ENCODE data around the gene IRF9.

Gene IRF9

DNA sequence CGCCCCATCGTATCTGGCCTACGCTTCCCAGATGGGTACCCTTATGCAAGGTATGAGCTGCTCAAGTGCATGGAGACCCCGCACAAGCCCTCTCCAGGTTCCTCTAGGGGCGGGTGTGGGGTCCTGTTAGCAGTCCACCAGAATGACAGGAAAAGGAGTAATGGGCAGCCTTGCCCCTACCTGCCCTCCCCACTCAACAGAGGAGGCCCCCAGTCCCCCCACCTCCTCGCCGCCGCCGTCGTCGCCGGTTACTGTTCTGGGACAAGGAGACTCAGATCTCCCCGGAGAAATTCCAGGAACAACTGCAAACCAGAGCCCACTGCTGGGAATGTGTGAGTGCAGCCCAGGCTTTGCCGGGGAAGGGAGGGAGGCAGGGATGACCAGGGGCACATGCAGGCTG, 16.8 kb downstream of the IRF9 start:
- DNase-seq (ENCODE audit: low read depth in 2 of 2) = no peak

DNA sequence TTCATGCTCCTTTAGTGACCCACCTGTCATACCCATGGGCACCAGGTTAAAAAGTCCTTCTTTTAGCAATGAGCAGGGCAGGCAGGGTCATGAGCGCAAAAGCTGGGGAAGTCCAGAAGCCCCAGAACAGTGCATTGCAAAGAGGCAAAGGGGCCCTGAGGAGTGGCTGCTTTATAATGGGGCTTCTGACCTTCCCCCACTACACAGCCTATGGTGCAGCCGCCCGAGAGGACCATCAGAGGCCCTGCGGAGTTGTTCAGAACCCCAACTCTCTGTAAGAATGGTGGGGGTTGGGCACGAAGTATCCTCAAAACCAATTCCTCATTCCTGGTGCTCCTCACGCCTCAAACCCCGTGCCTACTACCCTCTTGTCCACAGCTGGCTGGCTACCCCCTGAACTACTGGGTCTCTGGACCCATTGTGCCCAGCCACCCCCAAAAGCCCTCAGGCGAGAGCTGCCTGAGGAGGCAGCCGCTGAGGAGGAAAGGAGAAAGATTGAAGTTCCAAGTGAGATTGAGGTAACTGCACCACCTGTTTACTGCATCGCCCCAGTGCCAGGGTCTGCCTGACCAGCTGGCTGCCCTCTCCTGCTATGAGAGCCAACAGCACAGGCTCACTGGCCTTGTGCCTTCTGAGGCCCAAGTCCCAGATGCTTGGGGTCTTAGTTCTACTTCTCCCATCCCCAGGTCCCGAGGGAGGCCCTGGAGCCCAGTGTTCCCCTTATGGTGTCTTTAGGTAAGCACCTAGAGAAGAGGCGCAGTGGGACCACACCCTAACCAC, 17.5 kb downstream of the IRF9 start:
- no peak for DNase-seq (ENCODE audit: low read depth in 2 of 2)

DNA sequence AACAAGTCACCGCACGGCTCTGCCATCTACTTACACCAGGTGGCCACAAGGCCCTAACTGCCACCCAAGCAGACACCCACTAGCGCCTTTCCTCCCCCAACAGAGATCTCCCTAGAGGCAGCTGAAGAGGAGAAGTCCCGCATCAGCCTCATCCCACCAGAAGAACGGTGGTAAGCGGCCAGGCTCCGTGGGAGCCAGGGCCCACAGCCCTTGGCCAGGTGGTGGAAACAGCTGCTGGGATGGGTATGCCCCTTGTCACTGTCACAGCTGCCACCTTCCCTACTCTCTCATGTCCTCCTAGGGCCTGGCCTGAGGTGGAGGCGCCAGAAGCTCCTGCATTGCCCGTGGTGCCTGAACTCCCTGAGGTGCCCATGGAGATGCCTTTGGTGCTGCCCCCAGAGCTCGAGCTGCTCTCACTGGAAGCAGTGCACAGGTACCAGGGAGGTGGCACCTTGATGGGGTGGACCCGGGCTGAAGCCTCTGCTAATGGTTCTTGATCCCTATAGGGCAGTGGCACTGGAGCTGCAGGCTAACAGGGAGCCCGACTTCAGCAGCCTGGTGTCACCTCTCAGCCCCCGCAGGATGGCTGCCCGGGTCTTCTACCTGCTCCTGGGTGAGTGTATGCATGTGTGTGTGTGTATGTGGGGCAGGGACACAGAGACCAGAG, 18.4 kb downstream of the IRF9 start:
- no peak for DNase-seq (ENCODE audit: low read depth in 2 of 2)

DNA sequence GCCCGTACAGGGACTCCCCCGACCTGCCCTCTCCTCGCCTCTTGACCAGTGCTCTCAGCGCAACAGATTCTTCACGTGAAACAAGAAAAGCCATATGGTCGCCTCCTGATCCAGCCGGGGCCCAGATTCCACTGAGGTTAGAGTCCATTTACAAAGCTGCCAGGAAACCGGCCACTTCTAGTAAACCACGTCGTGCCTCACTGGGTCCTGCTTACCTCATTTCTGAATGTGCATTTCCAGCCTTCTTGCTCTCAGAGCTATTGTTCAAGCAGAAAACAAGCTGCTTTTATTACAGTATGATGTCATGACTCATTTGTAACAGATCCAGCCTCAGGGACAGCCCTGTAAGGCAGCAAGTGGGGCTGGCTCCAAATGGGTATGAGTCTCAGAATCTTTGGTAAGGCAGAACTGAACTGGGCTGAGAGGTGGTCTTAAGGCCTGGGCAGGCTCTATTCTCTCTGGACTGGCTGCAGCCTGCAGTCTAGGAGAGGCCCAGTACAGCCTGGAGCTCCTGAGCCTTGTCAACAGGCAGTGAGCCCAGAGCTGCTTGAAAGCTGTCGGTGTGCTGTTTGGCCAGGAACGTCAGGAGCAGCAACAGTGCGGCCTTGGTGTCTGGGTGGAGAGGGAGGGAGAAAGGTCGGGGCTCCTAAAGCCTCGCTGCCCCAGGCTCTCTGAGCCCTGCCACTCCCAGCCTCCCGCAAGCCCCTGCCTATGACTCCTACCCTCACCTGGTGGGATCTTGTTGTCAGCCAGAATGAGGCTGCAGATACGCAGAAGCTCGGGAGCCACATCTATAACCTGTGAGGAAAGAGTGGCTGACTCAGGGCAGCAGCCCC, 19.1 kb downstream of the IRF9 start:
- DNase-seq (ENCODE audit: low read depth in 2 of 2) = no peak

DNA sequence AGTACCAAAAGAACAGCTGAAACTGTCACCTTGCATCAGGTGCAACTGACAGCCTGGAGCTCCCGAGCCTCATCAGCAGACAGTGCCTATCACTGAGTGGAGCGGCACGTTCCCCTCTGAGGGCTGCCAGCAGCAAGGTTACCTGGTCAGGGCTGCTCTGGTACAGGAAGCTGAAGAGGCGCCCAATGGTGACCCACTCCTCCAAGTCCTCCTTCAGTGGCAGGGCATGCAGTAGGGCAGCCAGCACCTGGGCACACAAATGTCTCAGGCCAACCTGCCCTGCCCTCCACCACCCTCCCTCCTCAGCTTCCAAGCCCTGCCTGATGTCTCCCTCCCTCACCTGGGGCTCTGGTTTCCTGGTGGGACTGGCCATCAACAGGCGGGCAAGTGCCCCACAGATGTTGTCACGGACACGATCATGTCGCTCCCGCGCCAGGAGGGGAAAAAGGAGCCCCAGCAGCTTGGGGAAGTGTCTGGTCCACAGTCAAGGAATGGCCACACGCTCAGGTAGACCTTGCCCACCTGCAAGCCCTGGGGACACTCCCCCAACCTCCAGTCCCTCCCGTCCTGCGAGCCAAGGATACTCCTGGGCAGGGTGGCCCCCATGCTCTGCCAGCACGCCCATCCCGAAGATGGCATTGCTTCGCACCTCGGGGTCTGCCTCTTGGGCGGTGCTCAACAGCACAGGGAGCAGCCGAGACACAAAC, 20.5 kb downstream of the IRF9 start:
- DNase-seq (ENCODE audit: low read depth in 2 of 2) = no peak

DNA sequence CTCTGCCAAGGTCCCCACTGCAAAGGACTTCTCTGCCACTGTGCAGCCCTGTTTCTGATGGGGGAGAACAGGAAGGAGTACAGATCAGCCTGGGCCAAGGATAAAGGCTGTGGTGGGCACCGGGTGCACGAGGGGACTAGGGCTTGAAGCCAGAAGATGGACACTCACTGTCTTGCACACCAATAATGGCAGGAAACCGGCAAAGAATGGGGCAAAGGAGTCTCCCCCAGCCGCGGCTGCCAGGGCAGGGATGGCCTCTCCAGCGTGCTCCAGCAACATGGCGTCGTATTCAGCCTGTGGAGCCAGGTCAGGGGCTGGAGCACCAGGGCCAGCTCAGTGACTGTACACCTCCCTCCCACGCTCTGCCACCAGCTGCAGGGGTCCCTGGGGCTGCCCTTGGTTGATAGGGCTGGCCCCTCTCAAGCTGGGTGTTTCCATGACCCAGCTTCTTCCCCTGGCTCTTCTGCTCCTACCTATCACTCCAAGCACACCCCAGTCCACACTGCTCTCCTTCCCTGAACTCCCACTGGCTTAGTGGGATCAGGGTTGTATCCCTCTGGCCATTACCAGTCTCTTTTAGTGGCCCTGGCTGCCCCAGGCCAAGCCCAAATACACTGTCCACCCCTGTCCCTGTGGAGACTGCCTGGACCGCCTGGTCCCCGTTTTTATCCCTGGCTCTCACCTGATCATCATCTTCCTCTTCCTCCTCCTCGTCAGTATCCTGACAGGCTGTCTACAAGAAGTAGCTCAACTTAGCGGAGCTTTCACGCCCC, 21.2 kb downstream of the IRF9 start:
- DNase-seq (ENCODE audit: low read depth in 2 of 2) = no peak

DNA sequence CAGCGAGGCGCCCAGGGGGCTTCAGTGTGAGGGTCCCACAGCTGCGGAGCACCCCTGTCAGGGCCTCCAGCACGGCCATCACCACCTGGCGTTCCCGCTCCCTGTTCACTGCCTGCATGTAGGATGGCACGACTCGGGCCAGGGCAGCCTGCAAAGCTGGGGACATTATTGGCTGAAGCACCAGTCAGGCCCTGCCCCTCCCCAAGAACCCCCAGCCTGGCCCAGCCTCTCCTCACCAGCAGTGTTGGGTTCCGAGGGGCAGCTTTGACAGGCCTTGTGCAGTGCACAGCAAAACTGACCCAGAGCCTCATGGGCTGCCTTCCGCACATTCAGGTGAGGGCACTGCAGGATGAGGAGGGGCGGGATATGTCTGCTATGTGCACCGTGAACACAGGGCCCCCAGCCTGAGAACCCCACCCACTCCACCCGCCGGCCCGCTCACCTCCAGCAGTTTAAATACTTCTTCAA, 22.0 kb downstream of the IRF9 start:
- no peak for DNase-seq (ENCODE audit: low read depth in 2 of 2)

DNA sequence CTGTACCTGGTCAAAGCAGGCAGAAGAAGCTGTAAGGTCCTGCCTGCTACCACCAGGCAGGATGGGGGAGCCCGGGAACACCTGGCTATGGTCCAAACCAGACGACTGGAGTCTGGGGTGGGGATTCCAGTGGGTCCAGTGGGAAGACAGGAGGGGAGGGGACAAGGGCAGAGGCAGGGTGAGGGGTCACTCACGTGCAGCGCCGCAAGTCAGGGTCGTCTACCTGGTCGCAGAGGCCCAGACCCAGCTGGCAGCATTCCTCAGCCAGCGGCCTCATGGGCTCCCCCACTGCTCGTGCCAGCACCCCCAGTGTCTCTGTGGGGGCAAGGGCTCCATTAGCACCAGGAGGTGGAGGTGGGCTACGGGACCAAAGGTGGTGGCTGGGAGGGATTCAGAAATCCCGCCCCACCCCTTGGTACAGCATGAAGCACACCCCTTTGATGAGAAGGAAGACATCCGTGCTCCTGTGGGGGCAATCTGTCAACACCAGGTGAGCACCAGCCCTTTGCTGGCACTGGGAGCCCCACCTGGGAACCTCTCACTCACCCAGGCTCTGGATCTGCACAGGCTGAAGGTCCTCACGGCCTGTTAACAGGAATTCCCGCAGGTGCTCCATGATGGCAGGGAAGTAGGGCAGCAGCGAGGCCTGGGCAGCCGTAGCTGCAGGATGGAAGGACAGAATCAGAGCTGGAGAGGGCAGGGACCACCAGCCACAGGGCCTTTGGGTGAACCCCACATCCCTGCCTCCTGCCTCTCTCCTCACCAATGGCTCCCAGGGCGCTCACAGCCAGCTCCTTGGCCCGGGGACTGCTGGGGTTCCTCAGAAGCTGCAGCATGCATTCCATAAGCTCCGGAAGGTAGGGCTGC, 23.3 kb downstream of the IRF9 start:
- DNase-seq (ENCODE audit: low read depth in 2 of 2) = no peak

DNA sequence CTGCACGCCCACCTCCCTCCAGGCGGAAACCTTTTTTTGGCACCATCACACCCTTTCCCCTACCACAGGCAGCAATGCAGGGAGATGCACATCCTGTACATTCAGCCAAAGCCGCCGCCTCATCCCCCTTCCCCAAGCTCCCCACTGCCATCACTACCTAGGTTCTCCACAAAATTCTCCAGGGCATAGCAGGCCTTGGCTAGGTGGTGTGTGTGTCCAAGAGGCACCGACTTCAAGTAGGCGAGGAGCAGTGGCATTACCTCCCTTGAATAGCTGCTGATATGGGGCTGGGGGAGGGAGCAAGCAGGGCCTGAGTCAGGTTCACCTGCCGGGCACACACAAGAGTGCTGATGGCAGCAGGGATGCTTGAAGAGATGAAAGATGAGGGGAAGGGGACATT, 24.0 kb downstream of the IRF9 start:
- no peak for DNase-seq (ENCODE audit: low read depth in 2 of 2)

DNA sequence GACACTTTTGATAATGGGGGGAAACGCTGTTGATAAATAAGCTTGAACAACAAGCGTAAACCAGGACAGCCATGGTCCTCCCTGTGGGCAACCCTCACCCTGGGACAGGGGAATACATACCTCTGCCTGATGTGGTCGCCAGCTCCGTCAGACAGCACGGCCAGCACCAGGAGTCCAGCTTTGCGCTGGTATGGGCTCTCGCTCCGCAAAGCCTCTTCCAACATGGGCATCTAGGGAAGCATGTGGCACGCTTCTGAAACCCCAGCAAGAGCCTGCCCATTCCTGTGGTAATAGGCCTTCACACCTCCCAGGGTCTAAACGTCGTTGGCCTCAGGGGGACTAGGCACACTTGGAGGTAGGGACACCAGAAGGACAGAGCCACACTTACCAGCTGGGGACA, 24.7 kb downstream of the IRF9 start:
- no peak for DNase-seq (ENCODE audit: low read depth in 2 of 2)

DNA sequence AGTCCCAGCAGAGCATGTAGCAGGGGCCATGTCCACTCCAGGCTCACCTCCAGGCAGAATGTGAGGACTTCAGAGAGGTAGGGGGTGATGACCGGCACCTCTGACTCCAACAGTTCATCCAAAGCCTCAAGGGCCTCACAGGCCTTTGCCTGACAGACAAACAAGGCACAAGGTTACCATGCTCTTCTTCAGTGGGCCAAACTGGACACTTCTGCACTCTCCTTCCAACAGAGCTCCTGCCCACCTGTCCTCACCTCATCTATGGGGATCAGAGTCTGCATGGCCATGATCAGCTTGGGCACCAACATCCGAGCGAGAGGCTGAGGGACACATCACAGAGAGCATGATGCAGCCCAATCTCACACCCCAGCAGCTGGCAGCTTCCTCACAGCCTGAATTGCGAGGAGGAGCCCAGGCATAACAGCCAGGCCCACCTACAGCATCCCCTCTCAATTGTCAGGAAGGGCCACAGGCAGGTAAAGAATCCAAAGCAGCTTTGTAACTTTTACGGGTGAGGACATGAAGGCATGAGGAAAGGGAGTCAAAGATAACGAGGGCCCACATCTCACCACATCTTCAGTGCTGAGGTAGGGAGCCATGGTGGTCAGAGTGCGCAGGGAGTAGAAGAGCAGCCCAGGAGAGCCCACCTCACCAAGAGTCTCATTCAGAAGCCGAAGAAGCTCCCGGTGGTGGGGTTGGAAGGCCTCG, 25.9 kb downstream of the IRF9 start:
- no peak for DNase-seq (ENCODE audit: low read depth in 2 of 2)

DNA sequence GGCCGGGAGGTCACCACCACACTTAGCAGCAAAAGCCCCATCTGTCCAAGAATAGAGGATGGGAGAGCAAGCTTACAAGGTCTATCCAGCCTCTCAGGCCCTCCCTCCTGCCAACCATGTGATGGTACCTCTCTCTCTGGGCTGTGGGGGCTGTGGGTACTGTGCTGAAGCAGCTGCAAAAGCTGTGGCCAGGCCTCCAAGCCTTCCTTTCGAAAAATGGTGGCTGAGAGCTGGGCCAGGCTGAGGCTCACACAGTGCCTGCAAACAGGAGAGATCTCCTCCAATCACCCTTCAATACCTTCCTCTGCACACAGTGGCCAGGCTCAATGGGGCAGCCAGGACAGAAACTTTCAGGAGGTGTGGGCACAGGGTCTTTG, 26.5 kb downstream of the IRF9 start:
- DNase-seq (ENCODE audit: low read depth in 2 of 2) = no peak

DNA sequence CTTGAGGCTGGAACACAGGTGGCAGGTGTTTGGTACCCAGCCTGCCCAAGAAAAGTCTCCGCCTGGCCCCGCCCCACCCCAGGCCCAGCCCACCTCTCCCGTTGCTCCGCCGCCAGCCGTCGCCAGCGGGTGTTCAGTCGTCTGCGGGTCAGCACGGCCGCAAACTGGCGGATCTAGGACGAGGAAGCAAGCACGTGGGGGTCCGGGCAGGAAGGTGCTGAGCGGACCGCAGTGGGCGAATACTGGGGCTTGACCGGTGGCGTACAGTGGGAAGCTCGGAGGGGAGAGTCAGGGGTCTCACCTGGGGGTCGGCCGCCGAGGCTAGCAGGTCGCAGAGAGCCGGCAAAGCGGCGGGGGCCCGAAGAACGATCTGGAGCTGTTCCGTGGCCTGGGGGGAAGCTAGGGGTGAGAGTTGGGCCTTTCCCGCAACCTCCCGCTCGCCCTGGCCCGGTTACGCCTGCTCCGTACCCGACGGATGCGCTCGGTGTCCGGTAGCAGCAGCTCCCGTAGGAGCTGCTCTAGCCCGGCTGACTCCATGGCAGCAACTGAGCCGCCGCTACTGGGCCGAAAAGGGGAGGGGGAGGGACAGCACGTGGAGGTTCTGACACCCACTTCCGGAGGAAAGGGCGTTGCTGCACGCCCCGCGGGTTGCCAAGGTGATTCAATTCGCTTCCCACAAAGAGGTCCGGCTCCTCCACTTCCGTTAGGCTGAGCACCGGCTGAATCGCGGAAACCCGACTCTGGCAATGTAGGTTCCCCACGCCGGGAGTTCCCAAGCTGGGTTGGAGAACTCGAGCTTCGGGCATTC, 27.4 kb downstream of the IRF9 start, which contains the start of gene IPO4:
Gene IPO4 (minus strand): TSS at position 566 of the 808 bp plus-strand sequence. CDS start 29 bp downstream, at position 537.
- peak; percentile 94 to 95 for DNase-seq (ENCODE audit: low read depth in 2 of 2)

DNA sequence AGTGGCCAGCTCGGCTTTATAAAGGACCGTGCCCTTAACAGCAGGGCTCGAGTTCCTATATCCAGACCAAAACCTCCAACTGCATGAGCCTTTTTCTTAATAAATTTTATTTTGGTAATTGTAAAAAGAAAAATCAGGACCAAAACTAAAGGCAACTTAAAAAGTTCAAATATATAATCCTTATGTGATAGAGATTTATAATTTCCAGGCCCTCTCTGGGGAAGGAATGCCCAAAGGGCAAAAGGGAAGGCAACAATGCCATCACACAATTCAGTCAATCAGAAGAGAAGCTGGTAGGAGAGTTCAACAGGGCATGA, 28.0 kb downstream of the IRF9 start:
- DNase-seq (ENCODE audit: low read depth in 2 of 2) = no peak

DNA sequence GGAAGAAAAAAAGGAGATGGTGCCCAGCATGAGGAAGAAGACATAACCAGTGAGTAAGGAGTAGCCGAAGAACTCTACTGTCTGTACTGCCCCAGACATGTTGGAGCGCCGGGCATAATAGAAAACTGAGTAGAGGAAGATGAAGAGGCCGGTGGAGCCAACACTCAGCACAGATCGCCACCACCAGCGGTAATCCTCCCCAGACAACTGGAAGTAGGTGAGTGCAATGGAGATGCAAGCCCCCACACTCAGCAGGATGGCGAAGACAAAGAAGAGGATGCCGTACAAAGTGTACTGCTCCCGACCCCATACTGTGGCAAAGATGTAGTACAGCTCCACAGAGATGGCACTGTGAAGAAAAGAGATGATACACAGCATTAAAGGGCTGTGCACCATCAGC, 28.4 kb downstream of the IRF9 start:
- no peak for DNase-seq (ENCODE audit: low read depth in 2 of 2)

DNA sequence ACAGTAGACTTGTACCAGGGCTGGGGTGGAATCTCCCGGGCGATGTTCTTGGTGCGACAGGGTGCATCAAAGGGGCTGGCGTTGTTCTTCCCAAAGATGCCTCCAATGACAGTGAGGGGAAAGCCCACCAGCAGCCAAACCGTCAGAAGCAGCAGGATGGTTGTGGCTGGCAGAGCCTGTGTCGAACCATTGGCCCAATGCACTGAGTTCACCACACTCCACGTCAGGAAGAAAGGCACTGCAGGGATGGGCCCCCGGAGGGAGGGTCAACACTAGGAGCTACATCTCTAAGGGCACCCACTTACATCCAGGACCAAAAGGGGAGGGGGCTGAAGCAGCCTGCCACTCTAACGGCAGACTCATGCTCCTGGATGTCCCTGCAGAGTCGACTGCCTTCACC, 29.4 kb downstream of the IRF9 start:
- DNase-seq (ENCODE audit: low read depth in 2 of 2) = no peak

DNA sequence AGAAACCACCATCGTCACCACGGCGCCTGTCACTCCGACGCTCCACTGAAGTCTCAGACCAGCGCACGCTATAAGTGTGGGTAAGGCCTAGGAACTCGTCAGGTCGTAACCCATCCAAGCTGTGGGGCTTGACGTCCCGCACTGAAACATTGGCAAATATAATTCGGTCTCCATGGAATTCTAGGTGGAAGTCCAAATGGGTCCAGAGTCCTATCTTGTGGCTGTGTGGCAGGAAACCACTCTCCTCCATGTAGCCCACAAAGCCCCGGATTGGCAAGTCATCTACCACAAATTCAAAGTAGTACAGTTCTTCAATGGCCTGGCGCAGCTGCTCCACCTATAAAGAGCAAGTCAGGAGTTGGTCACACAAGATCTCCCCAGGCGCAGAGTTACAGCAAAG, 31.9 kb downstream of the IRF9 start:
- no peak for DNase-seq (ENCODE audit: low read depth in 2 of 2)

DNA sequence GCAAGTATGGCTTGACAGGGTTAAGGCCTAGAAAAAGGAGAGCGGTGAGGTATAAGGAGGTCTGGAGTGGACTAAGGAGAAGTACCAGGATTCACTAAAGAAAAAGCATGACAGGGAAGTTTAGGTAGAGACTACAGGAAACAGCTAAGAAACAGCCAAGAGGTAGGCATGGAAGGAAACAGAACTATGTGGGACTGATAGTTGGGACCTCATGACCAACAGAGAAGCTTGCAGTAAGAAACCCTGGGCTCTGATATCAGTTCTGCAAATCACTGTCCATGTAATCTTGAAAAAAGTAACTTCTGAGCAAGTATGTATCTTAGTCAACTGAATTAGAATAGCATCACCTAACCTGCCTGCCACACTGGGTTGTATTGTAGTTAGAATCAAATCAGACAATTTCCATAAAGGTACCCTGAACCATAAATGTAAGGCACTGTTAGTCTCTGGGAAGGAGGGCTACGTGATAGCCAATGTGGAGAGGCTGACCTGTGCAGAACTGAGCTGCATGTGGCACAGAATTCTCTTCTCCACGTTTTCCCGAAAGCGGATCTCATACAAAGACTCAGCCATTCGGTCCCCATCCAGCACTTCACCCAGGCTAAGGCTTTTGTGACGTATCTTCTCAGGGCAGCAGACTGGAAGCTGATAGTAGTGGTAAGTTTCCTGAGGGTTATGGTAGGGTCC, 33.3 kb downstream of the IRF9 start:
- DNase-seq (ENCODE audit: low read depth in 2 of 2) = no peak
